IMR-90 (cell line): Measurements from ENCODE around the gene DLAT. TPM values are rescaled to one million over a fixed set of nuclear protein-coding genes. Genes with fewer than 3 reads are reported as not detected.

Experiments used
- ATAC-seq: fragments of 200-7000 bp; cut with Tn5 transposase; 2 replicates; pipeline ENCODE4 v1.9.1; 2020; ENCODE audit warnings: low read depth, mild to moderate bottlenecking, moderate library complexity
- BruUV-seq: library from RNA; stranded (reverse); fragments of 400-500 nt; replicated peaks from 2 replicates; lab custom pipeline; 2021; lab: Mats Ljungman, UMichigan
- CTCF ChIA-PET: fragments of 300-600 bp; formaldehyde crosslinking; extraction: SDS; loops from one replicate; lab custom pipeline; 2021; ENCODE audit warnings: antibody characterized with exemption; lab: Yijun Ruan, JAX
- POLR2A ChIA-PET: fragments of 300-600 bp; sonication (Branson Sonifier 250); formaldehyde crosslinking; loops from one replicate; lab custom pipeline; 2022; ENCODE audit warnings: antibody characterized with exemption; ENCODE audit not compliant: unreplicated experiment; lab: Charles Lee
- DNase-seq: peaks from one replicate; pipeline ENCODE4 v3.0.0; 2013
- H2AFZ ChIP-seq: replicated peaks from 2 replicates; pipeline ENCODE3; 2013; ENCODE audit warnings: low read length, mild to moderate bottlenecking; ENCODE audit not compliant: poor library complexity
- H2AK5ac ChIP-seq: 2 replicates; pipeline ENCODE4 v1.6.1; 2013; ENCODE audit warnings: low read depth, low read length, inconsistent platforms
- H2AK9ac ChIP-seq: replicated peaks from 2 replicates; pipeline ENCODE3; 2013; ENCODE audit warnings: mild to moderate bottlenecking, low read depth, low read length, moderate library complexity; ENCODE audit not compliant: poor library complexity
- H2BK120ac ChIP-seq: 2 replicates; pipeline ENCODE4 v1.6.1; 2013; ENCODE audit warnings: low read depth, low read length, inconsistent platforms
- H2BK15ac ChIP-seq: 3 replicates; pipeline ENCODE4 v1.6.1; 2013; ENCODE audit warnings: low read depth, low read length, inconsistent platforms
- H2BK20ac ChIP-seq: 2 replicates; pipeline ENCODE4 v1.6.1; 2013; ENCODE audit warnings: low read depth, mild to moderate bottlenecking, inconsistent platforms, low read length, moderate library complexity
- H2BK5ac ChIP-seq: 2 replicates; pipeline ENCODE4 v1.6.1; 2013; ENCODE audit warnings: mild to moderate bottlenecking, low read depth, low read length, inconsistent platforms; ENCODE audit not compliant: poor library complexity, severe bottlenecking
- H3K14ac ChIP-seq: replicated peaks from 2 replicates; pipeline ENCODE4 v1.6.1; 2013; ENCODE audit warnings: low read depth, low read length, inconsistent platforms
- H3K18ac ChIP-seq: 2 replicates; pipeline ENCODE4 v1.6.1; 2013; ENCODE audit warnings: low read depth, low read length, control low read depth
- H3K23ac ChIP-seq: 2 replicates; pipeline ENCODE4 v1.6.1; 2013; ENCODE audit warnings: low read depth, low read length, inconsistent platforms
- H3K27ac ChIP-seq: 2 replicates; pipeline ENCODE4 v1.5.1; 2013; ENCODE audit warnings: mild to moderate bottlenecking, control low read depth, low read length; ENCODE audit not compliant: insufficient read depth
- H3K27me3 ChIP-seq: 2 replicates; pipeline ENCODE4 v1.6.1; 2013; ENCODE audit warnings: low read length; ENCODE audit not compliant: control insufficient read depth, insufficient read depth
- H3K36me3 ChIP-seq: 2 replicates; pipeline ENCODE4 v1.6.1; 2013; ENCODE audit warnings: low read length, mixed read lengths; ENCODE audit not compliant: control insufficient read depth, insufficient read depth
- H3K4ac ChIP-seq: 2 replicates; pipeline ENCODE4 v1.6.1; 2013; ENCODE audit warnings: low read depth, low read length, inconsistent platforms
- H3K4me1 ChIP-seq: 2 replicates; pipeline ENCODE4 v1.6.1; 2013; ENCODE audit warnings: low read length, mixed read lengths; ENCODE audit not compliant: control insufficient read depth, insufficient read depth
- H3K4me2 ChIP-seq: 2 replicates; pipeline ENCODE4 v1.6.1; 2013; ENCODE audit warnings: low read depth, mild to moderate bottlenecking, control low read depth, low read length, moderate library complexity
- H3K4me3 ChIP-seq: 2 replicates; pipeline ENCODE4 v1.5.1; 2013; ENCODE audit warnings: low read depth, mild to moderate bottlenecking, control low read depth, low read length, moderate library complexity; ENCODE audit not compliant: insufficient read depth
- H3K56ac ChIP-seq: 2 replicates; pipeline ENCODE4 v1.6.1; 2013; ENCODE audit warnings: low read length, inconsistent platforms; ENCODE audit not compliant: insufficient read depth; ENCODE audit errors: extremely low read depth
- H3K79me1 ChIP-seq, 2 experiments: 2 replicates each; pipeline ENCODE4 v1.6.1; 2013; ENCODE audit warnings: low read length in 2 of 2, inconsistent platforms in 1 of 2, low read depth in 1 of 2
- H3K9ac ChIP-seq: 2 replicates; pipeline ENCODE4 v1.6.1; 2013; ENCODE audit warnings: low read depth, low read length, control low read depth
- H3K9me1 ChIP-seq: 2 replicates; pipeline ENCODE4 v1.6.1; 2013; ENCODE audit warnings: low read length, inconsistent platforms; ENCODE audit not compliant: insufficient read depth
- H3K9me3 ChIP-seq: 2 replicates; pipeline ENCODE4 v1.6.1; 2013; ENCODE audit warnings: low read length; ENCODE audit not compliant: control insufficient read depth, insufficient read depth
- H4K20me1 ChIP-seq: 2 replicates; pipeline ENCODE4 v1.6.1; 2013; ENCODE audit warnings: low read length, inconsistent platforms; ENCODE audit not compliant: insufficient read depth
- H4K5ac ChIP-seq: 2 replicates; pipeline ENCODE4 v1.6.1; 2013; ENCODE audit warnings: mild to moderate bottlenecking, low read depth, low read length, control low read depth
- H4K8ac ChIP-seq, 2 experiments: 2 replicates each; pipeline ENCODE4 v1.6.1; 2013; ENCODE audit warnings: low read depth in 2 of 2, low read length in 2 of 2, control low read depth in 1 of 2, inconsistent platforms in 1 of 2
- H4K91ac ChIP-seq: 2 replicates; pipeline ENCODE4 v1.6.1; 2013; ENCODE audit warnings: low read depth, low read length, inconsistent platforms; ENCODE audit not compliant: insufficient read depth
- BHLHE40 ChIP-seq: fragments of 150-350 bp; IDR thresholded peaks from 2 replicates; pipeline ENCODE4 v1.6.1; 2016; ENCODE audit warnings: mild to moderate bottlenecking, low read depth, low read length
- FOS ChIP-seq: fragments of 150-350 bp; IDR thresholded peaks from 2 replicates; pipeline ENCODE4 v1.6.1; 2016; ENCODE audit warnings: low read depth, low read length
- MAFK ChIP-seq: IDR thresholded peaks from 2 replicates; pipeline ENCODE4 v1.6.1; 2012; ENCODE audit warnings: low read depth, low read length, improper control_type of control experiment
- MAZ ChIP-seq: IDR thresholded peaks from 2 replicates; pipeline ENCODE4 v1.6.1; 2012; ENCODE audit warnings: low read depth, mild to moderate bottlenecking, low read length, improper control_type of control experiment, moderate library complexity, borderline replicate concordance
- MXI1 ChIP-seq: IDR thresholded peaks from 2 replicates; pipeline ENCODE4 v1.6.1; 2012; ENCODE audit warnings: low read depth, mild to moderate bottlenecking, low read length, moderate library complexity, borderline replicate concordance
- POLR2A ChIP-seq: IDR thresholded peaks from 2 replicates; pipeline ENCODE4 v1.6.1; 2012; ENCODE audit warnings: mild to moderate bottlenecking, low read depth, low read length
- WGBS, 2 experiments: methylation state at CpG; one replicate each; pipeline versions ENCODE4 v1.1.5 to v1.1.7; 2013; ENCODE audit warnings: missing lambda C conversion rate in 2 of 2; ENCODE audit not compliant: insufficient read length in 1 of 2; ENCODE audit errors: extremely low coverage in 2 of 2; 5-methylcytosine and 5-hydroxymethylcytosine counted together
- dilution Hi-C: fragments of 300-500 bp; cut with HindIII; formaldehyde crosslinking; loops from one replicate; pipeline ENCODE4 v1.14.3; 2018; ENCODE audit warnings: low sequenced_read_pairs; ENCODE audit not compliant: unreplicated experiment
- in situ Hi-C: fragments of 300-500 bp; cut with MboI; formaldehyde crosslinking; loops from 3 replicates; pipeline ENCODE4 v1.14.3; 2019; ENCODE audit warnings: low sequenced_read_pairs, inconsistent platforms, mixed read lengths
- intact Hi-C: fragments of 100-400 bp; cut with micrococcal nuclease; formaldehyde crosslinking; loops from 2 replicates; pipeline ENCODE4 v1.10.0; 2022
- polyA plus RNA-seq, 3 experiments: library from polyadenylated mRNA; depleted of rRNA; stranded (reverse); fragments of >200 nt; gene quantifications; 2 replicates each; pipeline ENCODE4 v1.2.3, GENCODE V29; 2012; ENCODE audit warnings: low replicate concordance in 1 of 3
- total RNA-seq: library from RNA; depleted of rRNA; stranded (reverse); fragments of >200 nt; gene quantifications from 2 replicates; pipeline ENCODE4 v1.2.3, GENCODE V29; 2012
- TF ChIP-seq, protein P1 (sequence below): fragments of 150-350 bp; IDR thresholded peaks from 2 replicates; pipeline ENCODE4 v1.6.1; 2016; ENCODE audit warnings: low read depth, mild to moderate bottlenecking, low read length, moderate library complexity, borderline replicate concordance
- TF ChIP-seq, protein P2 (sequence below): conservative IDR thresholded peaks from 2 replicates; pipeline ENCODE4 v1.5.1; 2012; ENCODE audit warnings: mild to moderate bottlenecking, low read depth, low read length, improper control_type of control experiment
- TF ChIP-seq, protein P3 (sequence below): fragments of 150-350 bp; IDR thresholded peaks from 2 replicates; pipeline ENCODE4 v1.6.1; 2017; ENCODE audit warnings: mild to moderate bottlenecking, antibody characterized with exemption, low read length, low read depth

The DLAT gene
- total and polyA plus RNA-seq, 2 of the 4 experiments (the other 2 are of a cell fraction): 15.5 to 27.2 TPM

DNA sequence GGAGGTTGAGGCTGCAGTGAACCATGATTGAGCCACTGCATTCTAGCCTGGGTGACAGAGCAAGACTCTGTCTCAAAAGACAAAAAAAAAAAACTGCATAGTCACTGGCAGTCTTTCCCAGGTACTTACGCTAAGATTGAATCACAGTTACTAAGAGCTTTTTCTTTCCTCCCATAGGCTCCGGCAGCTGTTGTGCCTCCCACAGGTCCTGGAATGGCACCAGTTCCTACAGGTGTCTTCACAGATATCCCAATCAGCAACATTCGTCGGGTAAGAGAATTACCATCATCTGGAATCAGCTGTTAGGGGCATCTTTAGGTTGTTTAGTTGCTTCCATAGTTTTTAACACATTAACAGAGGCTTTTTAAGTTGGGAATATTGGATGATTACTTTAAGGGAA lies 19.8 kb downstream of the DLAT start:
- Histone ChIP-seq H3K9ac (no peak overlapping the region), H3K27ac (no peak overlapping the region), H3K56ac (no peak overlapping the region), H2BK15ac (no peak overlapping the region), H4K8ac (no peak overlapping the region), H3K4me2 (no peak overlapping the region), H3K23ac (no peak overlapping the region), H3K9me1 (0 out of 2 replicates have a peak, but pooled peaks cover 3% of the 10 kb centered on the region), H3K4me1 (peaks cover 5% of the 10 kb centered on the region; the same call in 1 of the 2 replicates), H2BK20ac (no peak overlapping the region), H3K14ac (no peak overlapping the region), H3K18ac (no peak overlapping the region), H3K79me1 (peaks cover 4 to 10% of the 10 kb centered on the region in 2 experiments; a peak in 1 of 4 replicates), H2AK9ac (no peak overlapping the region), H2BK5ac (no peak overlapping the region), H2AK5ac (no peak overlapping the region), H3K27me3 (no peaks in the 10 kb centered on the region), H4K91ac (no peak overlapping the region), H3K36me3 (peaks cover 9% of the 10 kb centered on the region), H4K5ac (no peak overlapping the region), H2BK120ac (no peak overlapping the region), H3K4ac (no peak overlapping the region), H4K20me1 (peaks cover 3% of the 10 kb centered on the region; the same call in 1 of the 2 replicates), H3K4me3 (no peak overlapping the region), H2AFZ (no peak overlapping the region), H3K9me3 (no peaks in the 10 kb centered on the region)
- ATAC-seq (no peak), DNase-seq (no peak)
- POLR2A ChIA-PET: no interaction called here
- BruUV-seq: no TSS peak
- 100% methylated on average over 1 of the region's 4 CpGs; no CpG with 5 or more reads in 1 of the 2 experiments for WGBS, 2 experiments
- CTCF ChIA-PET: interaction anchor here (0.6 kb wide), 2 partner anchors 167 to 488 kb away, joined by 5 to 9 read pairs; no protein-coding TSS in a partner anchor
- intact Hi-C loops: no loop called here
- TF ChIP-seq, protein P1, sequence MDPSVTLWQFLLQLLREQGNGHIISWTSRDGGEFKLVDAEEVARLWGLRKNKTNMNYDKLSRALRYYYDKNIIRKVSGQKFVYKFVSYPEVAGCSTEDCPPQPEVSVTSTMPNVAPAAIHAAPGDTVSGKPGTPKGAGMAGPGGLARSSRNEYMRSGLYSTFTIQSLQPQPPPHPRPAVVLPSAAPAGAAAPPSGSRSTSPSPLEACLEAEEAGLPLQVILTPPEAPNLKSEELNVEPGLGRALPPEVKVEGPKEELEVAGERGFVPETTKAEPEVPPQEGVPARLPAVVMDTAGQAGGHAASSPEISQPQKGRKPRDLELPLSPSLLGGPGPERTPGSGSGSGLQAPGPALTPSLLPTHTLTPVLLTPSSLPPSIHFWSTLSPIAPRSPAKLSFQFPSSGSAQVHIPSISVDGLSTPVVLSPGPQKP: no peak
- TF ChIP-seq, protein P2, sequence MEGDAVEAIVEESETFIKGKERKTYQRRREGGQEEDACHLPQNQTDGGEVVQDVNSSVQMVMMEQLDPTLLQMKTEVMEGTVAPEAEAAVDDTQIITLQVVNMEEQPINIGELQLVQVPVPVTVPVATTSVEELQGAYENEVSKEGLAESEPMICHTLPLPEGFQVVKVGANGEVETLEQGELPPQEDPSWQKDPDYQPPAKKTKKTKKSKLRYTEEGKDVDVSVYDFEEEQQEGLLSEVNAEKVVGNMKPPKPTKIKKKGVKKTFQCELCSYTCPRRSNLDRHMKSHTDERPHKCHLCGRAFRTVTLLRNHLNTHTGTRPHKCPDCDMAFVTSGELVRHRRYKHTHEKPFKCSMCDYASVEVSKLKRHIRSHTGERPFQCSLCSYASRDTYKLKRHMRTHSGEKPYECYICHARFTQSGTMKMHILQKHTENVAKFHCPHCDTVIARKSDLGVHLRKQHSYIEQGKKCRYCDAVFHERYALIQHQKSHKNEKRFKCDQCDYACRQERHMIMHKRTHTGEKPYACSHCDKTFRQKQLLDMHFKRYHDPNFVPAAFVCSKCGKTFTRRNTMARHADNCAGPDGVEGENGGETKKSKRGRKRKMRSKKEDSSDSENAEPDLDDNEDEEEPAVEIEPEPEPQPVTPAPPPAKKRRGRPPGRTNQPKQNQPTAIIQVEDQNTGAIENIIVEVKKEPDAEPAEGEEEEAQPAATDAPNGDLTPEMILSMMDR: no peak
- TF ChIP-seq, protein P3, sequence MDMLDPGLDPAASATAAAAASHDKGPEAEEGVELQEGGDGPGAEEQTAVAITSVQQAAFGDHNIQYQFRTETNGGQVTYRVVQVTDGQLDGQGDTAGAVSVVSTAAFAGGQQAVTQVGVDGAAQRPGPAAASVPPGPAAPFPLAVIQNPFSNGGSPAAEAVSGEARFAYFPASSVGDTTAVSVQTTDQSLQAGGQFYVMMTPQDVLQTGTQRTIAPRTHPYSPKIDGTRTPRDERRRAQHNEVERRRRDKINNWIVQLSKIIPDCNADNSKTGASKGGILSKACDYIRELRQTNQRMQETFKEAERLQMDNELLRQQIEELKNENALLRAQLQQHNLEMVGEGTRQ: no peak
- TF ChIP-seq BHLHE40 (no peak), POLR2A (no peak), FOS (no peak), MAZ (no peak), MXI1 (no peak), MAFK (no peak)
- dilution Hi-C loops: no loop called here
- in situ Hi-C loops: no loop called here
